CD4-positive, alpha-beta T cell treated with Interleukin-1 beta for 1 hour (primary cell): ENCODE measurements around the gene HAS3.
"Not testable (repeated sequence)": the region's sequence is repeated elsewhere in the genome, so short reads cannot be mapped to it uniquely, and the experiment has no call there.

Experiments used
- DNase-seq, 2 donors: peaks; one replicate each; pipeline ENCODE4 v3.0.0-alpha.2; 2020 to 2022

The HAS3 gene

GRCh38 chr16:69105501-69106361 is at the start of gene HAS3:
Gene HAS3 (plus strand): TSS chr16:69105653. CDS start chr16:69109396, 3,743 bp downstream.
- peak; percentile 3 to 15 for DNase-seq

GRCh38 chr16:69055980-69056379 is 49.5 kb upstream of the HAS3 start:
- no peak for DNase-seq

GRCh38 chr16:69056421-69056820 is 49.0 kb upstream of the HAS3 start:
- DNase-seq = no peak

- no peak for DNase-seq
Observed at GRCh38 chr16:69057400-69058378, 47.8 kb upstream of the HAS3 start.

GRCh38 chr16:69063491-69063890 is 42.0 kb upstream of the HAS3 start:
- not testable (repeated sequence) for DNase-seq

GRCh38 chr16:69064124-69064763 is 41.2 kb upstream of the HAS3 start:
- DNase-seq = no peak

GRCh38 chr16:69064764-69065313 is 40.6 kb upstream of the HAS3 start:
- no peak for DNase-seq

- DNase-seq = no peak
Observed at GRCh38 chr16:69069504-69069903, 35.9 kb upstream of the HAS3 start.

- DNase-seq = no peak
Observed at GRCh38 chr16:69071036-69071435, 34.4 kb upstream of the HAS3 start.

- no peak for DNase-seq
Observed at GRCh38 chr16:69072640-69072974, 32.8 kb upstream of the HAS3 start.

GRCh38 chr16:69073181-69073702 is 32.2 kb upstream of the HAS3 start:
- no peak for DNase-seq

- no peak for DNase-seq
Observed at GRCh38 chr16:69077251-69077650, 28.2 kb upstream of the HAS3 start.

- no peak for DNase-seq
Observed at GRCh38 chr16:69078073-69078472, 27.4 kb upstream of the HAS3 start.

- no peak for DNase-seq
Observed at GRCh38 chr16:69079697-69080096, 25.8 kb upstream of the HAS3 start.

GRCh38 chr16:69083306-69083941 is 22.0 kb upstream of the HAS3 start:
- no peak for DNase-seq

GRCh38 chr16:69084289-69084688 is 21.2 kb upstream of the HAS3 start:
- DNase-seq = no peak

GRCh38 chr16:69085032-69085695 is 20.3 kb upstream of the HAS3 start:
- DNase-seq = no peak

GRCh38 chr16:69087161-69087581 is 18.3 kb upstream of the HAS3 start:
- no peak for DNase-seq

GRCh38 chr16:69088684-69089083 is 16.8 kb upstream of the HAS3 start:
- DNase-seq = no peak

GRCh38 chr16:69089091-69089910 is 16.2 kb upstream of the HAS3 start:
- DNase-seq = no peak

GRCh38 chr16:69093974-69094373 is 11.5 kb upstream of the HAS3 start:
- DNase-seq = no peak
